GM23338 (cell line): ENCODE data around the gene PIK3CB.

Experiments used
- CREB1 ChIP-seq: fragments of 250-450 bp; sonication (Bioruptor Pico); IDR thresholded peaks from 2 replicates; pipeline ENCODE4 v1.5.0; 2020; ENCODE audit warnings: low read depth, mild to moderate bottlenecking, moderate library complexity
- EZH2 ChIP-seq: fragments of 200-600 bp; sonication (generic); IDR thresholded peaks from one replicate; pipeline ENCODE4 v1.8.0; 2017; ENCODE audit warnings: antibody characterized with exemption, mild to moderate bottlenecking, low read depth; ENCODE audit not compliant: unreplicated experiment
- TF ChIP-seq, protein P1 (sequence below), 2 experiments: fragments of 200-600 bp in 1 of 2; sonication (generic) in 1 of 2; conservative IDR thresholded peaks; 2 replicates each; pipeline versions ENCODE4 v1.5.1 to v1.6.1; 2016 to 2017; ENCODE audit warnings: antibody characterized with exemption in 2 of 2, low read depth in 2 of 2, mild to moderate bottlenecking in 2 of 2, moderate library complexity in 1 of 2
- TF ChIP-seq, protein P2 (sequence below): fragments of 250-450 bp; sonication (Bioruptor Pico); IDR thresholded peaks from 2 replicates; pipeline ENCODE4 v1.5.0; 2020; ENCODE audit warnings: mild to moderate bottlenecking, moderate library complexity
- TF ChIP-seq, protein P3 (sequence below): IDR thresholded peaks from one replicate; pipeline ENCODE4 v1.6.1; 2018; ENCODE audit warnings: antibody characterized with exemption; ENCODE audit not compliant: unreplicated experiment

DNA sequence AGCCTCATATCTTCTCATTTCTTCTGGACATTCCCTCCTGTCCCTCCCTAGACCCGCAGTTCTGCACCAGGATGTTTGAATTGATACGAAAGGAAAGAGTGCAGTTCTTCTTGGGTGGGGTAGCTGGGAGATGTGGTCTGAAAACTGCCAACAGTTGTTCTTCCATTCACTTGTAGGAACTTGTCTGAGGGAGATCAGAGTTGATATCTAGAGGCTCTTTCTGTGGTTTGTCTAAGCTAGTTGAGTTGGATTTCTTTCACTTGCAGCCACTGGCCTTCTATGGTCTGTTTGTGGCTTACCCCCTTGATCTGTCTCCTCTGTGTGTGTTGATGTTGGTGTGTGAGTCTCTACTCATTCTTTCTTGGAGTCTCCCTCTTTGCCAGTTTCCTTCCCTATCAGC, 42.5 kb upstream of the PIK3CB start:
- TF ChIP-seq, protein P1, sequence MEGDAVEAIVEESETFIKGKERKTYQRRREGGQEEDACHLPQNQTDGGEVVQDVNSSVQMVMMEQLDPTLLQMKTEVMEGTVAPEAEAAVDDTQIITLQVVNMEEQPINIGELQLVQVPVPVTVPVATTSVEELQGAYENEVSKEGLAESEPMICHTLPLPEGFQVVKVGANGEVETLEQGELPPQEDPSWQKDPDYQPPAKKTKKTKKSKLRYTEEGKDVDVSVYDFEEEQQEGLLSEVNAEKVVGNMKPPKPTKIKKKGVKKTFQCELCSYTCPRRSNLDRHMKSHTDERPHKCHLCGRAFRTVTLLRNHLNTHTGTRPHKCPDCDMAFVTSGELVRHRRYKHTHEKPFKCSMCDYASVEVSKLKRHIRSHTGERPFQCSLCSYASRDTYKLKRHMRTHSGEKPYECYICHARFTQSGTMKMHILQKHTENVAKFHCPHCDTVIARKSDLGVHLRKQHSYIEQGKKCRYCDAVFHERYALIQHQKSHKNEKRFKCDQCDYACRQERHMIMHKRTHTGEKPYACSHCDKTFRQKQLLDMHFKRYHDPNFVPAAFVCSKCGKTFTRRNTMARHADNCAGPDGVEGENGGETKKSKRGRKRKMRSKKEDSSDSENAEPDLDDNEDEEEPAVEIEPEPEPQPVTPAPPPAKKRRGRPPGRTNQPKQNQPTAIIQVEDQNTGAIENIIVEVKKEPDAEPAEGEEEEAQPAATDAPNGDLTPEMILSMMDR (conservative IDR thresholded peaks at IDR 0.05; ENCODE audit: low read depth in 2 of 2), result no peak
- TF ChIP-seq CREB1 (CRISPR knock-in tag) (no peak), EZH2 (no peak)
- TF ChIP-seq, protein P2, sequence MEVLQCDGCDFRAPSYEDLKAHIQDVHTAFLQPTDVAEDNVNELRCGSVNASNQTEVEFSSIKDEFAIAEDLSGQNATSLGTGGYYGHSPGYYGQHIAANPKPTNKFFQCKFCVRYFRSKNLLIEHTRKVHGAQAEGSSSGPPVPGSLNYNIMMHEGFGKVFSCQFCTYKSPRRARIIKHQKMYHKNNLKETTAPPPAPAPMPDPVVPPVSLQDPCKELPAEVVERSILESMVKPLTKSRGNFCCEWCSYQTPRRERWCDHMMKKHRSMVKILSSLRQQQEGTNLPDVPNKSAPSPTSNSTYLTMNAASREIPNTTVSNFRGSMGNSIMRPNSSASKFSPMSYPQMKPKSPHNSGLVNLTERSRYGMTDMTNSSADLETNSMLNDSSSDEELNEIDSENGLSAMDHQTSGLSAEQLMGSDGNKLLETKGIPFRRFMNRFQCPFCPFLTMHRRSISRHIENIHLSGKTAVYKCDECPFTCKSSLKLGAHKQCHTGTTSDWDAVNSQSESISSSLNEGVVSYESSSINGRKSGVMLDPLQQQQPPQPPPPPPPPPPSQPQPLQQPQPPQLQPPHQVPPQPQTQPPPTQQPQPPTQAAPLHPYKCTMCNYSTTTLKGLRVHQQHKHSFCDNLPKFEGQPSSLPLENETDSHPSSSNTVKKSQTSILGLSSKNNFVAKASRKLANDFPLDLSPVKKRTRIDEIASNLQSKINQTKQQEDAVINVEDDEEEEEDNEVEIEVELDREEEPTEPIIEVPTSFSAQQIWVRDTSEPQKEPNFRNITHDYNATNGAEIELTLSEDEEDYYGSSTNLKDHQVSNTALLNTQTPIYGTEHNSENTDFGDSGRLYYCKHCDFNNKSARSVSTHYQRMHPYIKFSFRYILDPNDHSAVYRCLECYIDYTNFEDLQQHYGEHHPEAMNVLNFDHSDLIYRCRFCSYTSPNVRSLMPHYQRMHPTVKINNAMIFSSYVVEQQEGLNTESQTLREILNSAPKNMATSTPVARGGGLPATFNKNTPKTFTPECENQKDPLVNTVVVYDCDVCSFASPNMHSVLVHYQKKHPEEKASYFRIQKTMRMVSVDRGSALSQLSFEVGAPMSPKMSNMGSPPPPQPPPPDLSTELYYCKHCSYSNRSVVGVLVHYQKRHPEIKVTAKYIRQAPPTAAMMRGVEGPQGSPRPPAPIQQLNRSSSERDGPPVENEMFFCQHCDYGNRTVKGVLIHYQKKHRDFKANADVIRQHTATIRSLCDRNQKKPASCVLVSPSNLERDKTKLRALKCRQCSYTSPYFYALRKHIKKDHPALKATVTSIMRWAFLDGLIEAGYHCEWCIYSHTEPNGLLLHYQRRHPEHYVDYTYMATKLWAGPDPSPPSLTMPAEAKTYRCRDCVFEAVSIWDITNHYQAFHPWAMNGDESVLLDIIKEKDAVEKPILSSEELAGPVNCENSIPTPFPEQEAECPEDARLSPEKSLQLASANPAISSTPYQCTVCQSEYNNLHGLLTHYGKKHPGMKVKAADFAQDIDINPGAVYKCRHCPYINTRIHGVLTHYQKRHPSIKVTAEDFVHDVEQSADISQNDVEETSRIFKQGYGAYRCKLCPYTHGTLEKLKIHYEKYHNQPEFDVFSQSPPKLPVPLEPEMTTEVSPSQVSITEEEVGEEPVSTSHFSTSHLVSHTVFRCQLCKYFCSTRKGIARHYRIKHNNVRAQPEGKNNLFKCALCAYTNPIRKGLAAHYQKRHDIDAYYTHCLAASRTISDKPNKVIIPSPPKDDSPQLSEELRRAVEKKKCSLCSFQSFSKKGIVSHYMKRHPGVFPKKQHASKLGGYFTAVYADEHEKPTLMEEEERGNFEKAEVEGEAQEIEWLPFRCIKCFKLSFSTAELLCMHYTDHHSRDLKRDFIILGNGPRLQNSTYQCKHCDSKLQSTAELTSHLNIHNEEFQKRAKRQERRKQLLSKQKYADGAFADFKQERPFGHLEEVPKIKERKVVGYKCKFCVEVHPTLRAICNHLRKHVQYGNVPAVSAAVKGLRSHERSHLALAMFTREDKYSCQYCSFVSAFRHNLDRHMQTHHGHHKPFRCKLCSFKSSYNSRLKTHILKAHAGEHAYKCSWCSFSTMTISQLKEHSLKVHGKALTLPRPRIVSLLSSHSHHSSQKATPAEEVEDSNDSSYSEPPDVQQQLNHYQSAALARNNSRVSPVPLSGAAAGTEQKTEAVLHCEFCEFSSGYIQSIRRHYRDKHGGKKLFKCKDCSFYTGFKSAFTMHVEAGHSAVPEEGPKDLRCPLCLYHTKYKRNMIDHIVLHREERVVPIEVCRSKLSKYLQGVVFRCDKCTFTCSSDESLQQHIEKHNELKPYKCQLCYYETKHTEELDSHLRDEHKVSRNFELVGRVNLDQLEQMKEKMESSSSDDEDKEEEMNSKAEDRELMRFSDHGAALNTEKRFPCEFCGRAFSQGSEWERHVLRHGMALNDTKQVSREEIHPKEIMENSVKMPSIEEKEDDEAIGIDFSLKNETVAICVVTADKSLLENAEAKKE, result no peak
- TF ChIP-seq, protein P3, sequence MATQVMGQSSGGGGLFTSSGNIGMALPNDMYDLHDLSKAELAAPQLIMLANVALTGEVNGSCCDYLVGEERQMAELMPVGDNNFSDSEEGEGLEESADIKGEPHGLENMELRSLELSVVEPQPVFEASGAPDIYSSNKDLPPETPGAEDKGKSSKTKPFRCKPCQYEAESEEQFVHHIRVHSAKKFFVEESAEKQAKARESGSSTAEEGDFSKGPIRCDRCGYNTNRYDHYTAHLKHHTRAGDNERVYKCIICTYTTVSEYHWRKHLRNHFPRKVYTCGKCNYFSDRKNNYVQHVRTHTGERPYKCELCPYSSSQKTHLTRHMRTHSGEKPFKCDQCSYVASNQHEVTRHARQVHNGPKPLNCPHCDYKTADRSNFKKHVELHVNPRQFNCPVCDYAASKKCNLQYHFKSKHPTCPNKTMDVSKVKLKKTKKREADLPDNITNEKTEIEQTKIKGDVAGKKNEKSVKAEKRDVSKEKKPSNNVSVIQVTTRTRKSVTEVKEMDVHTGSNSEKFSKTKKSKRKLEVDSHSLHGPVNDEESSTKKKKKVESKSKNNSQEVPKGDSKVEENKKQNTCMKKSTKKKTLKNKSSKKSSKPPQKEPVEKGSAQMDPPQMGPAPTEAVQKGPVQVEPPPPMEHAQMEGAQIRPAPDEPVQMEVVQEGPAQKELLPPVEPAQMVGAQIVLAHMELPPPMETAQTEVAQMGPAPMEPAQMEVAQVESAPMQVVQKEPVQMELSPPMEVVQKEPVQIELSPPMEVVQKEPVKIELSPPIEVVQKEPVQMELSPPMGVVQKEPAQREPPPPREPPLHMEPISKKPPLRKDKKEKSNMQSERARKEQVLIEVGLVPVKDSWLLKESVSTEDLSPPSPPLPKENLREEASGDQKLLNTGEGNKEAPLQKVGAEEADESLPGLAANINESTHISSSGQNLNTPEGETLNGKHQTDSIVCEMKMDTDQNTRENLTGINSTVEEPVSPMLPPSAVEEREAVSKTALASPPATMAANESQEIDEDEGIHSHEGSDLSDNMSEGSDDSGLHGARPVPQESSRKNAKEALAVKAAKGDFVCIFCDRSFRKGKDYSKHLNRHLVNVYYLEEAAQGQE, result no peak
